ENCODE data around the gene PPP1R12B. TPM values are rescaled to one million over a fixed set of nuclear protein-coding genes. Genes with fewer than 3 reads are reported as not detected.

Gene PPP1R12B
- total and polyA plus RNA-seq, 2 experiments from 2014 or later: 13.2 to 13.8 TPM

DNA sequence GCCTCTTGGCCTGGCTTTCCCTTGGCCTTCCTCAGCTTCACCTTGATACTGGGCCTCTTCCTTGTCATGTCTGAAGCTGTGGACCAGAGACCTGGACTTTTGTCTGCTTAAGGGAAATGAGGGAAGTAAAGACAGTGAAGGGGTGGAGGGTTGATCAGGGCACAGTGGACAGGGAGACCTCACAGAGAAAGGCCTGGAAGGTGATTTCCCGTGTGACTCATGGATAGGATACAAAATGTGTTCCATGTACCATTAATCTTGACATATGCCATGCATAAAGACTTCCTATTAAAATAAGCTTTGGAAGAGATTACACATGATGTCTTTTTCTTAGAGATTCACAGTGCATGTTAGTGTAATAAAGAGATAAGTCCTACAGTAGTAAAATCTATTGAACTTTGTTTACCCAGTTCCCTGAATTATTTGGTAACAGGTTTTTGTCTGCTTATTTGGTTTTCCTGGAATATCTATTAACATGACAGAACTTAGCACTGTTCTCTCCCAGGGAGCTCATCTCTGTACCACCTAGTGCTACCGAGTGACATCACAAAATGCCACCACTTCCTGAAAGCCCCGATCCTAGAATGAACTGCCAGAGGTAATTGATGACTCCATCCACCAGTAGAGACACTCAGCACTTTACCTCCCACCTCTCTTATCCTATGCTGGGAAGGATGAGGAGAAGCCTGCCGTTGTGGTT lies 29.0 kb upstream of the PPP1R12B start:
- no peaks in the 10 kb centered on the region for H3K27me3 ChIP-seq (ENCODE audit: insufficient read depth)
- Mint-ChIP-seq H3K4me1 (peaks cover 9% of the 10 kb centered on the region), H3K27ac (no peak overlapping the region), H3K36me3 (ENCODE audit: low read depth) (no peaks in the 10 kb centered on the region), H3K9me3 (no peaks in the 10 kb centered on the region), H3K4me3 (no peak overlapping the region), H3K27me3 (ENCODE audit: insufficient read depth, low read depth, poor library complexity) (peaks cover 4% of the 10 kb centered on the region)
- no peak for TF ChIP-seq STAT1 (IDR thresholded peaks at IDR 0.05; ENCODE audit: unreplicated experiment)
- TF ChIP-seq CREB1 (CRISPR knock-in tag; IDR thresholded peaks at IDR 0.05; ENCODE audit: low read depth): no peak
- no peak for TF ChIP-seq ZNF331 (CRISPR knock-in tag; IDR thresholded peaks at IDR 0.05; ENCODE audit: low read depth)
- no peak for TF ChIP-seq EZH2phosphoT487 (IDR thresholded peaks at IDR 0.05; ENCODE audit: unreplicated experiment)
- no peak for TF ChIP-seq NANOG (IDR thresholded peaks at IDR 0.05; ENCODE audit: borderline replicate concordance)
- TF ChIP-seq ZNF114 (CRISPR knock-in tag; IDR thresholded peaks at IDR 0.05): no peak
- no peak for TF ChIP-seq POLR2AphosphoS5 (IDR thresholded peaks at IDR 0.05; ENCODE audit: low read depth)
- TF ChIP-seq, protein P1, sequence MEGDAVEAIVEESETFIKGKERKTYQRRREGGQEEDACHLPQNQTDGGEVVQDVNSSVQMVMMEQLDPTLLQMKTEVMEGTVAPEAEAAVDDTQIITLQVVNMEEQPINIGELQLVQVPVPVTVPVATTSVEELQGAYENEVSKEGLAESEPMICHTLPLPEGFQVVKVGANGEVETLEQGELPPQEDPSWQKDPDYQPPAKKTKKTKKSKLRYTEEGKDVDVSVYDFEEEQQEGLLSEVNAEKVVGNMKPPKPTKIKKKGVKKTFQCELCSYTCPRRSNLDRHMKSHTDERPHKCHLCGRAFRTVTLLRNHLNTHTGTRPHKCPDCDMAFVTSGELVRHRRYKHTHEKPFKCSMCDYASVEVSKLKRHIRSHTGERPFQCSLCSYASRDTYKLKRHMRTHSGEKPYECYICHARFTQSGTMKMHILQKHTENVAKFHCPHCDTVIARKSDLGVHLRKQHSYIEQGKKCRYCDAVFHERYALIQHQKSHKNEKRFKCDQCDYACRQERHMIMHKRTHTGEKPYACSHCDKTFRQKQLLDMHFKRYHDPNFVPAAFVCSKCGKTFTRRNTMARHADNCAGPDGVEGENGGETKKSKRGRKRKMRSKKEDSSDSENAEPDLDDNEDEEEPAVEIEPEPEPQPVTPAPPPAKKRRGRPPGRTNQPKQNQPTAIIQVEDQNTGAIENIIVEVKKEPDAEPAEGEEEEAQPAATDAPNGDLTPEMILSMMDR (conservative IDR thresholded peaks at IDR 0.05; ENCODE audit: low read depth in 2 of 2): no peak
- TF ChIP-seq EZH2 (IDR thresholded peaks at IDR 0.05; ENCODE audit: low read depth, unreplicated experiment): no peak
- TF ChIP-seq, protein P2, sequence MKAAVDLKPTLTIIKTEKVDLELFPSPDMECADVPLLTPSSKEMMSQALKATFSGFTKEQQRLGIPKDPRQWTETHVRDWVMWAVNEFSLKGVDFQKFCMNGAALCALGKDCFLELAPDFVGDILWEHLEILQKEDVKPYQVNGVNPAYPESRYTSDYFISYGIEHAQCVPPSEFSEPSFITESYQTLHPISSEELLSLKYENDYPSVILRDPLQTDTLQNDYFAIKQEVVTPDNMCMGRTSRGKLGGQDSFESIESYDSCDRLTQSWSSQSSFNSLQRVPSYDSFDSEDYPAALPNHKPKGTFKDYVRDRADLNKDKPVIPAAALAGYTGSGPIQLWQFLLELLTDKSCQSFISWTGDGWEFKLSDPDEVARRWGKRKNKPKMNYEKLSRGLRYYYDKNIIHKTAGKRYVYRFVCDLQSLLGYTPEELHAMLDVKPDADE (IDR thresholded peaks at IDR 0.05): no peak
- H3K4me1 ChIP-seq (ENCODE audit: insufficient read depth): no peaks in the 10 kb centered on the region
- H3K9me2 ChIP-seq (ENCODE audit: insufficient read depth): no peaks in the 10 kb centered on the region
- ATAC-seq (no peak), DNase-seq (ENCODE audit: low spot score) (no peak)
- H3K4me3 ChIP-seq: no peak overlapping the region
- no peaks in the 10 kb centered on the region for H3K36me3 ChIP-seq (ENCODE audit: insufficient read depth)
- H3F3A ChIP-seq (replicated peaks; ENCODE audit: low read depth): no peaks in the 10 kb centered on the region
- no peaks in the 10 kb centered on the region for H4K20me1 ChIP-seq (replicated peaks; ENCODE audit: insufficient read depth)
- no peaks in the 10 kb centered on the region for H3K79me2 ChIP-seq (replicated peaks; ENCODE audit: insufficient read depth)
- H3K27ac ChIP-seq (ENCODE audit: low read depth): no peak overlapping the region
- H2AFZ ChIP-seq: no peak overlapping the region
- no peak overlapping the region for H3K4me2 ChIP-seq

- Histone ChIP-seq H4K20me1 (replicated peaks; ENCODE audit: insufficient read depth) (no peaks in the 10 kb centered on the region), H3F3A (replicated peaks; ENCODE audit: low read depth) (no peaks in the 10 kb centered on the region), H3K4me3 (no peak overlapping the region), H3K27ac (ENCODE audit: low read depth) (no peak overlapping the region), H3K27me3 (ENCODE audit: insufficient read depth) (no peaks in the 10 kb centered on the region), H2AFZ (no peak overlapping the region), H3K4me1 (ENCODE audit: insufficient read depth) (no peaks in the 10 kb centered on the region), H3K4me2 (no peak overlapping the region), H3K79me2 (replicated peaks; ENCODE audit: insufficient read depth) (no peaks in the 10 kb centered on the region), H3K9me2 (ENCODE audit: insufficient read depth) (no peaks in the 10 kb centered on the region), H3K36me3 (ENCODE audit: insufficient read depth) (no peaks in the 10 kb centered on the region)
- no peak for TF ChIP-seq STAT1 (IDR thresholded peaks at IDR 0.05; ENCODE audit: unreplicated experiment)
- no peak for TF ChIP-seq ZNF114 (CRISPR knock-in tag; IDR thresholded peaks at IDR 0.05)
- no peak for TF ChIP-seq CREB1 (CRISPR knock-in tag; IDR thresholded peaks at IDR 0.05; ENCODE audit: low read depth)
- Mint-ChIP-seq H3K27me3 (ENCODE audit: insufficient read depth, low read depth, poor library complexity) (peaks cover 4% of the 10 kb centered on the region), H3K27ac (no peak overlapping the region), H3K4me3 (no peak overlapping the region), H3K4me1 (peaks cover 9% of the 10 kb centered on the region), H3K9me3 (no peaks in the 10 kb centered on the region), H3K36me3 (ENCODE audit: low read depth) (no peaks in the 10 kb centered on the region)
- ATAC-seq: no peak
- DNase-seq (ENCODE audit: low spot score): no peak
These were observed 28.5 kb upstream of the PPP1R12B start for GRCh38 chr1:202320081-202320405.
